ENCODE data around the gene EFCAB11. TPM values are rescaled to one million over a fixed set of nuclear protein-coding genes. Genes with fewer than 3 reads are reported as not detected.

EFCAB11 gene
- total RNA-seq, 1 experiment from 2014 or later: 5.6 TPM

DNA sequence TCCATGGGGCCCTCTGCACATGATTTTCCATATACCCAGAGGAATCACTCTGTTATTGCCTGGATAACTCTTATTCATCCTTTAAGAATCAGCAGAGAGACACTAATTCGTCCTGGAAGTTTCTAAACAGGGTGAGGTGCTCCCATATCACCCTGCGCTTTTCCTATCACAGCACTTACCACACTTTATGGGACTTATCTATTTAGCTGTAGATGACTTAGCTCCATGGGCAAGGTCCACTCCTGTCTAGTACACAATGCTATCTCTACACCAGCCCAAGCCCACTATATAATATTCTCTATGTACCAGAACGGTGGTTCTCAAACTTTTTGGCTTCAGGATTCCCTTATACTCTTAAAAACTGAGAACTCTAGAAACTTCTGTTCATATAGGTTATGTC, 111.7 kb downstream of the EFCAB11 start:
- in situ Hi-C loops (cut with HindIII; ENCODE audit: low sequenced_read_pairs): no loop called here
- no peak for DNase-seq (ENCODE audit: low spot score)

DNA sequence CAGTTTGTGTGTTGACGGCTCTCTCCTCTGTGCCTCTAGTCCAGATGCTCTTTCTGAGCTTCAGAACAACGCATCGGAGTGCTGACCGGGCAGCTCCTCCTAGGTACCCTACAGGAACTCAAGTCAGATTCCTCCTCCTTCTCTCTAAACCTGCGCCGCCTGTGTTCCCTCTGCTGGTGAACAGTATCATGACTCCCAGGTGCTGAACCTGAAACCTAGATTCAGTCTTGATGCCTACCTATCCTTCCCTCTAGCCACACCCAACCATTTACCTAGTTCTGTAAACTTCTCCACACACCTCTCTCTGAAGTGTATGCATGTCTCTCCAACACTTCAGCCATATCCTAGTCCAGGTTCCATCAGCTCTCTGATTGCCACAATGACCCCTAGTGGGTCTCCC, 112.7 kb downstream of the EFCAB11 start:
- in situ Hi-C loops (cut with HindIII; ENCODE audit: low sequenced_read_pairs): no loop called here
- no peak for DNase-seq (ENCODE audit: low spot score)

DNA sequence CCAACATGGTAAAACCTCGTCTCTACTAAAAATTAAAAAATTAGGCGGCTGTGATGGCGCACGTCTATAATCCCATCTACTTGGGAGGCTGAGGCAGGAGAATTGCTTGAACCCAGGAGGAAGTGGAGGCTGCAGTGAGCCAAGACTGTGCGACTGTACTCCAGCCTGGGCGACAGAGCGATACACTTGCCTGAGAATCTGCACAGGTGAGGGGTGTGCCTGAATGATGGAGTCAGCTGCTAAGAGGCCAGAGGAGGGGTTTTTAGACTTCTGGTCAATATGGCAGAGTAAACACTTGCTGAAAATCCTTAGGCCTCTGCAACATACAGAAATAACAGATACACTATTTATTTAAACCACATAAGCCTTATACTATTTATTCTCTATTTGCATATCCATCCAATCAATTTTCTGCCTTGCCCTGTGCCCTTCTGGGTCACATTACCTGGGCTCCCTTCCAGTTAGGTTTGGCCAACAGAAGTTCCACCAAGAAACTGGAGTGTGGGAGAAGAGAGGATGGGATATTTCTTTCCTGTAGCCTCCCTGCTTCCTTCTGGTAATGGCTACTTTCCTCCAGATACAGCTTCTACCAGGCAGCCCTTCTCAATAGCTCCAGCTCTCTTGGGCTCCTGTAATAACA, 117.6 kb downstream of the EFCAB11 start:
- no peak for DNase-seq (ENCODE audit: low spot score)
- in situ Hi-C loops (cut with HindIII; ENCODE audit: low sequenced_read_pairs): no loop called here

DNA sequence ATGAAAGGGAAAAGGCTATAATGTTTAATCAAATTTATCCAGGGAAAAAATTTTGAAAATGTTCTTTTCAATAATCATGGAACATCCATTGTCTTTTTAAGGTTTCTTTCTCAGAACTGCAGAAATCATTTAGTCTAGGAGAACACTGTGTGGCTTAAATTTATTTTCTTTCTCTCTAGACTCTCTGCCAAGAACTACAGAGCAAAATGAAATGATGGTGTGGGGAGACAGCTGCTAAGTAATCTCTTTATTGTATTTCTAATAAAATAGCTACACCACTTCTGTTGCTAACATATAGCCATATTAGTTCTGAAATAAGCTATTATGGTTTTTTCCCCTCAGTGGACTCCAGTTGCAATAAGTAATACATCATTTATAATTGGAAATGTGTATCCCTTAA, 120.9 kb downstream of the EFCAB11 start:
- in situ Hi-C loops (cut with HindIII; ENCODE audit: low sequenced_read_pairs): no loop called here
- DNase-seq (ENCODE audit: low spot score): no peak

DNA sequence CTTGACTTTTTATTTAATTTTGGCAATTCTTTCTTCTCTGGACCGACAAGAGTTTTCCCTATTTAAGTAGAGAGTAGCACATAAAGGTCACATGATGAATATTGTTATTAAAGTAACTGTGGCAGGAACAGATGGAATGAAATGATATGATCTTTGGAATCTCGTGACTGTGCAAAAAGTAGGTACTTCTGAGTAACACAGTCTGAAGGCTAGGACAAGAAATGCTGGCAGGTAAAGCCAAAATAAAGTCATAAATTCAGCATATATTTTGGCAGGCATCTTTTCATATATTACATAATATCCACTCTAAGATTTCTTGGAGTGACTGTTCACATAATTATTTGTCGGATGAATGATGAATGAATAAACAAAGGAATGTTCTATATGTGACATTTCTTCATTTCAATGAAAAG, 121.4 kb downstream of the EFCAB11 start:
- in situ Hi-C loops (cut with HindIII; ENCODE audit: low sequenced_read_pairs): no loop called here
- no peak for DNase-seq (ENCODE audit: low spot score)

DNA sequence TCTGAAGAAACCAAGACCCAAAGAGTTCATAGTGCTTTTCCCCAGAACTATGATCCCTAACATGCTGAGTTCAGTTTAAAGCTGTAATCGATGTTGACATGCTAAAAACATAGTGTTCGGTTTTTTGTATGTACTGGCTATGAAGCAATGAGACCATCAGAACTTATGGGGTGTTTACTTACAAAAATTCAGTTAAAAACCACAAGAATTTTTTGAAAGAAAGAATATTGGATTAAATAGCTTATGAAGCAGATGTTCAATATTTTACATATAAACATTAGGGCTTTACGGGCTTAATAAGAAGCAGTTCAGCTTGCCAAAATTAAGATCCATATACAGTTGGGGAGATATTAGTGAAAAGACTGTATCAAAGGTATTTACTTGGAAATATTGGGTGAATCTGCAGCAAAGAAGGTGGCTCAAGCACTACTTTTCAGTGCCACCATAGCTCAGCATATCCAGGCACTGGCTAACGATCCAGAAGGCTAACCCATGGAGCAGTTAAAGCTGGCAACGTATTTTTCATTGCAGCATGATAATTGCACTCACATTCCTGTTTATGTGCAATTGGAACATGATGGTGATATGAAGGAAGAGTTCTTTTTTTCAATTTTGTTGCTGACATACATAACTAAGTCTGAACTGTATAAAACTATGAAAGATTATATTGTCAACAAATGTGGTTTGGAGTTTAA, 125.9 kb downstream of the EFCAB11 start:
- no peak for DNase-seq (ENCODE audit: low spot score)
- in situ Hi-C loops (cut with HindIII; ENCODE audit: low sequenced_read_pairs): no loop called here

DNA sequence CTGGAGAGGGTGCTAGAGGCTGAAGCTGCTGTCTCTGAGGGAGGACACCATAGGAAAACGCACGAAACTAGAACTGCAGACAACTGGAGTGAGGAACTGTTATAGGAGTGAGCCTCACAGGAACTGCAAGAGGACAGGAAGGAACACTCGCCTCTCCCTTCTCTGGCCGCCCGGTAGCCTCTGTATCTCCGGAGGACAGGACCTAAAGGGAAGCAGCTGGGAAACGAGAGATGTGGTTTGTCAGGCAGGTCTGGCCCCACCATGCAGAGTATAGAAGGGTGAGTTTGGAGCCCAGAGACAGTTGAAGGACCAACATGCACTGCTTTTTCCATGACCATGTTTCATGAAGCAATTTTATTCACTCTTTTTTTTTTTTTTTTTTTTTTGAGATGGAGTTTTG, 127.3 kb downstream of the EFCAB11 start:
- in situ Hi-C loops (cut with HindIII; ENCODE audit: low sequenced_read_pairs): no loop called here
- no peak for DNase-seq (ENCODE audit: low spot score)

DNA sequence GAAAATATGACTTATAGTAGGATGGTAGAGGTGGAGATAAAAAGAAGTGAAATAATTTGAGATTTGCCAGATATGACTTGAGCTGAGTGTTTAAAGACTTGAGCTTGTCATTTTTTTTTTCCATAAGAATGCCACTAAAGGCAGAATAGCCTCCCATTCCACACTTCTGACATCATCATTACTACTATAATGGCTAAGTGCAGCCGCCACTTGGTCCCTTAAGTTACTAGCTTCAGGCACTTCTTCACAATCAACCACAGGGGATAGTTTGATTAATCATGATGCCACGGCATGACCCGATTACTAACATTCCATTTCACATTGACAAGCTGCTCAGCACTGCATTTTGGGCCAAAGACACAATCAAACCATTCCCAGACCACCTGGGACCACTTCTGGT, 127.9 kb downstream of the EFCAB11 start:
- DNase-seq (ENCODE audit: low spot score): no peak
- in situ Hi-C loops (cut with HindIII; ENCODE audit: low sequenced_read_pairs): no loop called here

DNA sequence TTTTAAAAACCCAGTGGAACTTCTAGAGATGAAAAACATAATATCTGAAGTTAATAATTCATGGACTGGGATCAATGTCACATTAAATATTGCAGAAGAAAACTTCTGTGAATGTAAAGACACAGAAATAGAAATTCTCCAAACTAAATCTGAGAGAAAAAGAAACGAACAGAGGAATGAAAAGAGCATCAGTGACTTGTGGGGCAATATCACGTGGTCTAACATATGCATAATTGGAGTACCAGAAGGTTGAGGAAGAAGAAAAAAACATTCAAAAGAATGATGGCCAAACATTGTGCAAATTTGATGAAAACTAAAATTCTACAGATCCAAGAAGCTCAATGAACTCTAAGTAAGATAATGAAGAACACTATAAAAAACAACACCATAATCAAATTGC, 130.8 kb downstream of the EFCAB11 start:
- DNase-seq (ENCODE audit: low spot score): no peak
- in situ Hi-C loops (cut with HindIII; ENCODE audit: low sequenced_read_pairs): no loop called here

DNA sequence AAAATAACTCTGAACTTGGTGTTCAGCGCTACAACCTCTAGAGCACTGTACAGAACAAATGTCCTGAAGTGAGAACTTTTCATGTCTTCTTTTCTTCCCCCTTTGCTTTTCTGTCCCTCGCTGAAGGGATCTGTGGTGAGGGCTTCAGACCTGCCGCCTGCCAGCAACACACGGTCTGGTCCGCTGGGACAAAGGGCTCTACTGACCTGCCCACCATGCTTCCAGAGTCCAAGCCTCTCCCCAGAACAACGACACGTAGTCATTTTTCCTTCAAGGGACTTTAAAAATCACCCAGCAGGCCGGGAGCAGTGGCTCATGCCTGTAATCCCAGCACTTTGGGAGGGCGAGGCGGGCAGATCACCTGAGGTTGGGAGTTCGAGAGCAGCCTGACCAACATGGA, 140.4 kb downstream of the EFCAB11 start:
- DNase-seq (ENCODE audit: low spot score): no peak
- in situ Hi-C loops (cut with HindIII; ENCODE audit: low sequenced_read_pairs): no loop called here

DNA sequence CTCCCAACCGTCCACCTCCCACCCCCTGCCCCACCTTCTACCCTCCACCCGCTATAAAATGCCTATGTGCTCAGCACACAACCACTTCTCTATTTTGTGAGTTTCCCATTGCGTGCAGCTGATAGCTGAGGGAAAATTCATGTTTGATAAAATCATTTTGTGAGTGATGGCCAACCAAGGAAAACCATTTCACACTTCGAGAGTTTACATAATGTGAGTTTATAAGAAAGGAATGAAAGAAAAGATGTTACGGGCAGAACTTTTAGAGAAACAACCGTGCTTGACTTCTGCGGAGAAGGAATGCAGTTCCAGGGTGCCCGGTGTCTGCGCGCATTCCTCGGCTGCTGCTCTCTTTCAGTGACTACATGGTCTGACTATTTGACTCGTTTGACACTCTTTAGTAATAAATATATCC, 140.9 kb downstream of the EFCAB11 start:
- in situ Hi-C loops (cut with HindIII; ENCODE audit: low sequenced_read_pairs): no loop called here
- DNase-seq (ENCODE audit: low spot score): no peak

DNA sequence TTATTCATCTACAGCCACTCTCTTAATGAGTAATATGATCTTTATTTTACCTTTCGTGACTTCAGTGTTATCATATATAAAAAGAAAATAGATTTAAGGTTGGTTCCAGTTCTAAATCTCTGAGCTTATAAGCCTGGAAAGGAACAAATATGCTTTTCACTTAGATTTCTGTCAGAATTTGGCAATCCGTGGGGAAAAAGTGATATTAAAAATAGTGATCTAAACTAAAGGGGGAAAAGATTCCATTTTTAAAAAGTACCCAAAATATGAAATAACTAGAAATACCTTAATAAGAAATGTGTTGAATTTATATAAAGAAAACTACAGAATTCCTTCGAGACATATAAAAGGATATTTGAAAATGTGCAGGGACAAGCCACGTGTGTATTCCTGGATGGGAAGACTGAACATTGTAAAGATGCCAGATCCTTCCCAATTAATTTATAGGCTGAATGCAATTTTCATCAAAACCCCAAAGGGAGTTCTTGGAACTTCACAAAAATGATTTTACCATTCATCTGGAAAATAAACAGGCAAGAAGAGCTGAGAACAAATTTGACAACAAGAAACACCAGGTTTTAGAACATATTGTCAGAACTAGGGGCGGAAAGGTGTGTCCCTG, 142.5 kb downstream of the EFCAB11 start:
- no peak for DNase-seq (ENCODE audit: low spot score)
- in situ Hi-C loops (cut with HindIII; ENCODE audit: low sequenced_read_pairs): no loop called here

DNA sequence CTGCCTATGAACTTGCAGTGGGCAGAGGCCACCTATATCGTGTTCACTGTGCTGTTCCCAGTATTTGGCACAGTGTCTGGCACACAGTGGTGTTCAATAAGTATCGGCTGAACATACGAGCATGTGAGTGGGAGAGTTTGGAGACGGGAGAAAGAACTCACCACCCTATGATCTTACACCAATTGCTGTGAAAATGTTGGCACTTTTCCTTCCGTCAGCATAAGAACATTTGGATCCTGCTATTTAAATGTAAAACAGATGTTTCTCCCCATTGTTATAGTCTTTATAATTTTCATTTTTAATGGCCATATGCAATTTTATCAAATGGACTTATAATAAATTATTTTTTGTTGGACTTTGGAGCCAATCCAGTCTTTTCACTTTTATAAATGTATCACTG, 144.4 kb downstream of the EFCAB11 start:
- in situ Hi-C loops (cut with HindIII; ENCODE audit: low sequenced_read_pairs): no loop called here
- DNase-seq (ENCODE audit: low spot score): no peak

DNA sequence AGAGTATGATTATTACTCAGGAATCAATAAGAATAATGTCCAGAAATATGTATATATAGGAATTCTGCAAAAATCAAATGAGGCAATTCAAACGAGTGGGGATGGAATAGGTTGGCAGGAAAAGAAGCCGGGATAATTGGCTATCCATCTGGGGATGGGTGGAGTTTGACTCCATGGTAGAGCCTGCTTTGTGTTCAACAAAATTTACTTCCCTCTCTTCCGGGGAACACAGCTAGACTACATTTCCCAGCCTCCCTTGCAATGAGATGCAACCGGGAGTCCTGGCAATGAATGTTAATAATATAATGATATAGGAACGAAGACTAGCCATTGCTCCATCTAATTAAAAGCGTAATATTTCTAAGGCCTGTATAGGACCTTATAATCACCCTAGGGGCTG, 146.6 kb downstream of the EFCAB11 start:
- in situ Hi-C loops (cut with HindIII; ENCODE audit: low sequenced_read_pairs): no loop called here
- no peak for DNase-seq (ENCODE audit: low spot score)

DNA sequence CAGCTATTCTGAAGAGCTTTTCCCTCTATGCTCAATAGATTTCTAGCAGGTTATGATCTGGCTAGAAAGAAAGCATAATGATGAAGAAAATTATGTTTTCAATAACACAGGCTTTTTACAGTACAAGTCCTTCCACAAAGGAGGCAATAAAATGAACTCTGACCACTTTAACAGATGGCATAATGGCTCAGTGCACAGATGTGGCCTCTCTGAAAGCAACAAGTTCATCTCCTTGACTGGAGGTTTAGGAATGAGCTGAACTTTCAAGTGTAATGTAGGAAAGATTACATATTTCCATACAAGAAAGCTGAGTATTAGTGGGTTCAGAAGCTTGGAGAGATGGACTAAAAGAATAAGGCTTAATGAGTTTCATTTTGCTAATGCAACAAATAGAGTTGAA, 147.4 kb downstream of the EFCAB11 start:
- DNase-seq (ENCODE audit: low spot score): no peak
- in situ Hi-C loops (cut with HindIII; ENCODE audit: low sequenced_read_pairs): no loop called here

DNA sequence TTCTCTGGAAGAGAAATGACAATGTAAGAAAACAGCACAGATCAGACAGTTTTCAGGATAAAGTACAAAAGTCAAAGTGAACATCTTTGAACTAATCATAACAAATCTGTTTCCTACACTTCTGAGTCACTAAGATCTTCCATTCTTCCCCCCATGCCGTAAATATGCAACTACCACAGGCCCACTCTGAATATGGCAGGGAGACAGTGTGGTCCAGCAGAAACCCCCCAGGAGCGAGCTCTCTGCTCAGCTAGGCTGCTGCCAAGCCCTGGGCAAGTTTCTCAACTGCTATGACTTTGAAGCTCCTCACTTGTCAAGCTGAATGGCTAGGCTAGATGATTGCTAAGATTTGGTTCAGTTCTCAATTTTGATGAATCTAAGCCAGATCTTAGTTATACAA, 148.1 kb downstream of the EFCAB11 start:
- in situ Hi-C loops (cut with HindIII; ENCODE audit: low sequenced_read_pairs): no loop called here

DNA sequence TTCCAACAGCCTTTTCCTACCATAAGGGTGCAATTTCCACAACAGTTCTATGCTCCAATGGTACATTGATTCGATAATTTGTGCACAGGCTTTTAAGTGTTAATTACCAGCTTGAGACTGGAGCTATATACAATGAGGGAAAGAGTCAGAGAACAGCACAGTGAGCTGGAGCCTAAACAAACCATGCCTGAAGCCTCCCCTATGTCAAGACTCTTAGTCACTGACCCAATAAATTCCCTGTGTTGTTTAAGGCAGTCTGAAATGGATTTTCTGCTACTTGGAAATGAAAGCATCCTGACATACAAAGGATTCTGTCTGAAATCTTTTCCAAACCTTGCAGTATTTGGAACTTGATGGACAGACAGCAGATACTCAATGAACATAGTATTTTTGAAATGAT, 149.0 kb downstream of the EFCAB11 start:
- in situ Hi-C loops (cut with HindIII; ENCODE audit: low sequenced_read_pairs): no loop called here

More for the DNA sequence above, 148.1 kb downstream of the EFCAB11 start:
- DNase-seq (ENCODE audit: low spot score): no peak

DNA sequence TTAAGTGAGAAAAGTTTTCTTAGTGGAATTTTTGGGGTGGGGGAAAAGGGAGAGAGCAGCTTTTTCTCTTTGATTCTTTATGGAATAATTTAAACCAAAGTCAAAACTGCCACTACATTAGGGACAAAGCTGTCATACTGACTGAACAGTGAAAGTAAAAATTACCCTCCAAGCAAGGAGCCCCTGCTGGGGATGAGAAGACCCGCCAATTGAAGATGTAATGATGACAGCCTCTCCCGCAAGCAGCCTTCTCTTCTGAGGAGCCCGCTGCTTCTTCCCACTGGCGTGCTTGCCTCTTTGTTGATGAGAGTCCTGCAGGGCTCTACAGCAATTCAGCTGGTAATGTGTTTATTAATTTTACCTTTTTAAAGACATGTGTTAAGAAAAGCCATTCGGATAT, 151.0 kb downstream of the EFCAB11 start:
- in situ Hi-C loops (cut with HindIII; ENCODE audit: low sequenced_read_pairs): no loop called here
- no peak for DNase-seq (ENCODE audit: low spot score)

More for the DNA sequence above, 149.0 kb downstream of the EFCAB11 start:
- no peak for DNase-seq (ENCODE audit: low spot score)

DNA sequence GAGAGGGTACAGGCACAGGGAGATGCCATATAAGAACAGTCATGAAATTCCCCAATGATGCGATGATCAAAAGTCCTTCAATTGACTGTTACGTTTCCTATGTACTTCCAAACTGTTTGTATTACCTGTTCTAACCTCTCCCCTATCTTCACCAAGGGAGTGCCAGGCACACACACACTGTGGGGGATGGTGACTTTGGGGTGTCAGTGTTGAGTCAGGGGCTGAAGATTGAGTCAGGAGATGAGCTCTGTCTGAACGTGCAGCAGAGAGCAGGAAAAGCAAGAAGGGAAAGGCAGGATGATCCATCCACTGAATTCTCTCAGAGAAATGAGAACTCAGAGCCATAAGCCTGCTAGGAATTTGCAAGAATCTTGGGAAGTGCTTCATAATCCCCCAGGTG, 153.4 kb downstream of the EFCAB11 start:
- in situ Hi-C loops (cut with HindIII; ENCODE audit: low sequenced_read_pairs): no loop called here
- no peak for DNase-seq (ENCODE audit: low spot score)

DNA sequence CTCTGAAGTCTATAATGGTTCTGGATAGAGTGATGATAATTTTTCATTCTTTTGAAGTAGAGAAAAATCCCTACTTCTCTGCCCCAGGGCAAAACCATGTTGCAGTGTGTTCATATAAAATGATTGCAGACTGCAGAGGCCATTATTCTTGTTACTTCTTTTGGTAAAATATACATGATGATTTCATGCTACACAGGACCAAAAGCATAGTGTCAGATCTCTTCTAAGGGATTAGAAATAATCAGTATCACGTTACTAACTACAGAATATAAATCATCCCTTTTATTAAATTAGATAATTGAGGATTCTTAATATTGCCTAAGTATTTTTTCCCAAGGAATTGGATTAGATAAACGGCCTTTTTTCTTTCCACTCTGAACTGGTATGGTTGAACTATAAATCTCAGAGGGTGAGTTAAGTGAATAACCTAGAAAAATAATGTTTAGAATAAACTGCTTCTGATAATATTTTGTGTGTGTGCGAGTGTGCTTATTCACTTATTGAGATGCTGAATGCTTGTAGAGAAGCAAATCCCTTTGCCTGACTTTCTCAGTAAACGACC, 156.2 kb downstream of the EFCAB11 start:
- in situ Hi-C loops (cut with HindIII; ENCODE audit: low sequenced_read_pairs): no loop called here
- no peak for DNase-seq (ENCODE audit: low spot score)
